Astrocyte of the spinal cord (primary cell): ENCODE measurements around the gene USP26.
"Not testable (repeated sequence)": the region's sequence is repeated elsewhere in the genome, so short reads cannot be mapped to it uniquely, and the experiment has no call there.

Experiments
- DNase-seq: peaks from one replicate; pipeline ENCODE4 v3.0.0; 2011; ENCODE audit warnings: low read depth, low spot score
- H3K4me3 ChIP-seq: 2 replicates; pipeline ENCODE4 v1.5.1; 2011; ENCODE audit warnings: low read depth, mild to moderate bottlenecking, low read length, moderate library complexity
- CTCF ChIP-seq: IDR thresholded peaks from 2 replicates; pipeline ENCODE4 v1.5.1; 2012; ENCODE audit warnings: low read depth, mild to moderate bottlenecking, low read length, inconsistent platforms
- in situ Hi-C: cut with HindIII; loops from 2 replicates; pipeline ENCODE4 v1.10.0; 2017; ENCODE audit warnings: low sequenced_read_pairs

The USP26 gene

GRCh38 chrX:133085785-133086184 is 11.1 kb downstream of the USP26 start:
- no peak for DNase-seq
- no peak for TF ChIP-seq CTCF
- no peak overlapping the region for H3K4me3 ChIP-seq
- in situ Hi-C loops = no loop called here

- DNase-seq, in situ Hi-C loops, H3K4me3 ChIP-seq: not testable (repeated sequence)
Observed at GRCh38 chrX:133085056-133085455, 11.9 kb downstream of the USP26 start.

- no peak for TF ChIP-seq CTCF
- in situ Hi-C loops = no loop called here
- DNase-seq = no peak
- H3K4me3 ChIP-seq = no peak overlapping the region
Observed at GRCh38 chrX:133083899-133084298, 13.0 kb downstream of the USP26 start.

- no peak for DNase-seq
- no peak overlapping the region for H3K4me3 ChIP-seq
- in situ Hi-C loops = no loop called here
- TF ChIP-seq CTCF = no peak
Observed at GRCh38 chrX:133081990-133082389, 14.9 kb downstream of the USP26 start.

GRCh38 chrX:133077856-133078255 is 19.1 kb downstream of the USP26 start:
- H3K4me3 ChIP-seq, DNase-seq, in situ Hi-C loops: not testable (repeated sequence)

- DNase-seq = no peak
- TF ChIP-seq CTCF = no peak
- no peak overlapping the region for H3K4me3 ChIP-seq
- in situ Hi-C loops = no loop called here
Observed at GRCh38 chrX:133072566-133072965, 24.3 kb downstream of the USP26 start.

GRCh38 chrX:133068461-133068860 is 28.4 kb downstream of the USP26 start:
- no peak for TF ChIP-seq CTCF
- no peak for DNase-seq
- no peak overlapping the region for H3K4me3 ChIP-seq
- in situ Hi-C loops = no loop called here

GRCh38 chrX:133056341-133056740 is 40.6 kb downstream of the USP26 start:
- H3K4me3 ChIP-seq = no peak overlapping the region
- no peak for DNase-seq
- in situ Hi-C loops = no loop called here
- no peak for TF ChIP-seq CTCF
